HEK293 (cell line): Measurements from ENCODE around the gene SPANXD.

Experiments used
- CTCF ChIP-seq: fragments of 450-650 bp; formaldehyde crosslinking; IDR thresholded peaks from 2 replicates; pipeline ENCODE4 v1.5.1; 2016; ENCODE audit warnings: missing biosample characterization, missing genetic modification characterization
- REST ChIP-seq: fragments of 450-650 bp; formaldehyde crosslinking; IDR thresholded peaks from 2 replicates; pipeline ENCODE4 v1.5.1; 2016; ENCODE audit warnings: missing biosample characterization, missing genetic modification characterization
- ZNF266 ChIP-seq: fragments of 450-650 bp; formaldehyde crosslinking; IDR thresholded peaks from 2 replicates; pipeline ENCODE4 v1.5.1; 2016; ENCODE audit warnings: missing biosample characterization, missing genetic modification characterization, low read depth
- TF ChIP-seq, protein P1 (sequence below): sonication (generic); formaldehyde crosslinking; IDR thresholded peaks from 2 replicates; pipeline ENCODE4 v1.8.1; 2022; ENCODE audit warnings: mild to moderate bottlenecking, moderate library complexity, missing genetic modification reagents
- TF ChIP-seq, protein P2 (sequence below): fragments of 450-650 bp; formaldehyde crosslinking; optimal IDR thresholded peaks from 2 replicates; pipeline ENCODE3; 2016; ENCODE audit warnings: missing biosample characterization, mild to moderate bottlenecking, missing genetic modification characterization

- TF ChIP-seq CTCF (tag by site-specific recombination) = no peak
- TF ChIP-seq ZNF266 (tag by site-specific recombination) = no peak
- TF ChIP-seq, protein P1, sequence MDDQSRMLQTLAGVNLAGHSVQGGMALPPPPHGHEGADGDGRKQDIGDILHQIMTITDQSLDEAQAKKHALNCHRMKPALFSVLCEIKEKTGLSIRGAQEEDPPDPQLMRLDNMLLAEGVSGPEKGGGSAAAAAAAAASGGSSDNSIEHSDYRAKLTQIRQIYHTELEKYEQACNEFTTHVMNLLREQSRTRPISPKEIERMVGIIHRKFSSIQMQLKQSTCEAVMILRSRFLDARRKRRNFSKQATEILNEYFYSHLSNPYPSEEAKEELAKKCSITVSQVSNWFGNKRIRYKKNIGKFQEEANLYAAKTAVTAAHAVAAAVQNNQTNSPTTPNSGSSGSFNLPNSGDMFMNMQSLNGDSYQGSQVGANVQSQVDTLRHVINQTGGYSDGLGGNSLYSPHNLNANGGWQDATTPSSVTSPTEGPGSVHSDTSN (CRISPR knock-in tag) = no peak
- TF ChIP-seq REST (tag by site-specific recombination) = no peak
- TF ChIP-seq, protein P2, sequence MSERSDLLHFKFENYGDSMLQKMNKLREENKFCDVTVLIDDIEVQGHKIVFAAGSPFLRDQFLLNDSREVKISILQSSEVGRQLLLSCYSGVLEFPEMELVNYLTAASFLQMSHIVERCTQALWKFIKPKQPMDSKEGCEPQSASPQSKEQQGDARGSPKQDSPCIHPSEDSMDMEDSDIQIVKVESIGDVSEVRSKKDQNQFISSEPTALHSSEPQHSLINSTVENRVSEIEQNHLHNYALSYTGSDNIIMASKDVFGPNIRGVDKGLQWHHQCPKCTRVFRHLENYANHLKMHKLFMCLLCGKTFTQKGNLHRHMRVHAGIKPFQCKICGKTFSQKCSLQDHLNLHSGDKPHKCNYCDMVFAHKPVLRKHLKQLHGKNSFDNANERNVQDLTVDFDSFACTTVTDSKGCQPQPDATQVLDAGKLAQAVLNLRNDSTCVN (tag by site-specific recombination) = no peak
These were observed 46.3 kb downstream of the SPANXD start for GRCh38 chrX:141652286-141652685.
